Karpas-422 (cell line): ENCODE data around the gene SLC5A10. TPM values are rescaled to one million over a fixed set of nuclear protein-coding genes. Genes with fewer than 3 reads are reported as not detected.

Experiments used
- DNase-seq: peaks from one replicate; pipeline ENCODE4 v3.0.0-alpha.2; 2015
- H2AFZ ChIP-seq: fragments of 200-600 bp; sonication (generic); 2 replicates; pipeline ENCODE4 v1.6.1; 2014; ENCODE audit warnings: antibody characterized with exemption, low read length, mixed read lengths
- H3K27ac ChIP-seq: fragments of 200-600 bp; sonication (generic); 2 replicates; pipeline ENCODE4 v1.5.1; 2014; ENCODE audit warnings: mild to moderate bottlenecking, low read length, moderate library complexity
- H3K27me3 ChIP-seq: fragments of 200-600 bp; sonication (generic); 2 replicates; pipeline ENCODE4 v1.6.1; 2014; ENCODE audit warnings: low read length, mixed read lengths
- H3K36me3 ChIP-seq: fragments of 200-600 bp; sonication (generic); 2 replicates; pipeline ENCODE4 v1.6.1; 2014; ENCODE audit warnings: low read length, mixed read lengths; ENCODE audit not compliant: insufficient read depth
- H3K4me1 ChIP-seq: fragments of 200-600 bp; sonication (generic); 2 replicates; pipeline ENCODE4 v1.6.1; 2014; ENCODE audit warnings: mild to moderate bottlenecking, low read length, mixed read lengths
- H3K4me2 ChIP-seq: fragments of 200-600 bp; sonication (generic); 2 replicates; pipeline ENCODE4 v1.6.1; 2014; ENCODE audit warnings: low read length, low read depth, mild to moderate bottlenecking; ENCODE audit not compliant: poor library complexity, severe bottlenecking
- H3K4me3 ChIP-seq: fragments of 200-600 bp; sonication (generic); 2 replicates; pipeline ENCODE4 v1.5.1; 2014; ENCODE audit warnings: mild to moderate bottlenecking, antibody characterized with exemption, low read length, mixed read lengths
- H3K79me2 ChIP-seq: fragments of 200-600 bp; sonication (generic); 2 replicates; pipeline ENCODE4 v1.6.1; 2014; ENCODE audit warnings: mild to moderate bottlenecking, low read length, mixed read lengths
- H3K9ac ChIP-seq: fragments of 200-600 bp; sonication (generic); 2 replicates; pipeline ENCODE4 v1.6.0; 2014; ENCODE audit warnings: low read length
- H3K9me2 ChIP-seq: fragments of 200-600 bp; sonication (generic), shearing (Covaris generic); replicated peaks from 2 replicates; pipeline ENCODE4 v1.6.0; 2014; ENCODE audit warnings: mild to moderate bottlenecking, low read length, moderate library complexity; ENCODE audit not compliant: insufficient read depth
- H3K9me3 ChIP-seq: fragments of 300-700, 200-600 bp; sonication (generic); 2 replicates; pipeline ENCODE4 v1.6.1; 2014; ENCODE audit warnings: low read length, mixed read lengths
- H4K20me1 ChIP-seq: fragments of 200-600 bp; sonication (generic); 2 replicates; pipeline ENCODE4 v1.6.1; 2014; ENCODE audit warnings: mild to moderate bottlenecking, antibody characterized with exemption, low read length, low read depth; ENCODE audit not compliant: insufficient read depth
- total RNA-seq: library from RNA; depleted of rRNA; stranded (reverse); fragments of >200 nt; shearing (Covaris generic); gene quantifications from 2 replicates; pipeline ENCODE4 v1.2.3, GENCODE V29; 2014; ENCODE audit warnings: low replicate concordance

The SLC5A10 gene
- total RNA-seq, 1 experiment from 2014 or later, result not detected

DNA sequence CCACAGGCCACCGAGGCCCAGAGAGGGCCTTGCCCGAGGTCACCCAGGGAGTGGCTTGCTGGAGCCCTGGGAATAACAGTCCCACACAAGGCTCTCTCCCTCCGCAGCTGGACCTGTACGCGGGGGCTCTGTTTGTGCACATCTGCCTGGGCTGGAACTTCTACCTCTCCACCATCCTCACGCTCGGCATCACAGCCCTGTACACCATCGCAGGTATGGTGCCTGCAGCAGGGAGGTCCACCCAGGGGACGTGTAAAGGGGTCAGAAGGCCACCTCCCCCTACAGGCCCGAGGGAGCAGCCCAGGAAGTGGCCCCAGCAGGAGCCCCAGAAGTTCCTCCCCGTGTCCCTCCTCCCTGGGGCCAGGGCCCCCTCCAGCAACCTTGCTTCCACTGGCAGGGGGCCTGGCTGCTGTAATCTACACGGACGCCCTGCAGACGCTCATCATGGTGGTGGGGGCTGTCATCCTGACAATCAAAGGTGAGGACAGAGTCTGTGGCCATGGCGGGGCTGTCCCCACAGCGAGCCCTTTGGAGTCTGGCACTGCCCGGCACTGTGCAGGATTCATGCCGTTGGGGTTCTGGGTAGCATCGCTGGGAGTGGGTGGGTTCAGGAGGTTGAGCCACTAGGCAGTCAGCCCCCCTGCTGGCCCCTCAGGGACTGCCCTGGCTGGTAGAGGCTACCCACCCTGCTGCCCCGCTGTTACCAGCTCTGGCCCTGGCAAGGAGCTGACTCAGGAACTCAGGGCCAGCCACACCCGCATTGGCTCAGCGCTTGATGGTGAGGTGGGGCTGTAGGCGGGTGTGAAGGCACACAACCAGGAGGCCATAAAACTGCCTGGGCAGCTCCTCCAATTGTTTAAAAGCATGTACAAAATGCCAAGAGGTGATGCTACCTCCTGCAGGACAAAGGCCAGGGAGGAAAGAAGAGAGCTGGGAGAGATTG lies 17.3 kb downstream of the SLC5A10 start:
- H3K79me2 ChIP-seq, result no peaks in the 10 kb centered on the region
- no peaks in the 10 kb centered on the region for H3K9me3 ChIP-seq
- no peaks in the 10 kb centered on the region for H3K4me1 ChIP-seq
- no peak overlapping the region for H3K9ac ChIP-seq
- no peak overlapping the region for H2AFZ ChIP-seq
- no peak overlapping the region for H3K4me3 ChIP-seq
- H3K9me2 ChIP-seq, result no peaks in the 10 kb centered on the region
- DNase-seq, result no peak
- H4K20me1 ChIP-seq, result no peaks in the 10 kb centered on the region
- no peak overlapping the region for H3K4me2 ChIP-seq
- no peaks in the 10 kb centered on the region for H3K36me3 ChIP-seq
- H3K27me3 ChIP-seq, result no peaks in the 10 kb centered on the region
- H3K27ac ChIP-seq, result no peak overlapping the region

DNA sequence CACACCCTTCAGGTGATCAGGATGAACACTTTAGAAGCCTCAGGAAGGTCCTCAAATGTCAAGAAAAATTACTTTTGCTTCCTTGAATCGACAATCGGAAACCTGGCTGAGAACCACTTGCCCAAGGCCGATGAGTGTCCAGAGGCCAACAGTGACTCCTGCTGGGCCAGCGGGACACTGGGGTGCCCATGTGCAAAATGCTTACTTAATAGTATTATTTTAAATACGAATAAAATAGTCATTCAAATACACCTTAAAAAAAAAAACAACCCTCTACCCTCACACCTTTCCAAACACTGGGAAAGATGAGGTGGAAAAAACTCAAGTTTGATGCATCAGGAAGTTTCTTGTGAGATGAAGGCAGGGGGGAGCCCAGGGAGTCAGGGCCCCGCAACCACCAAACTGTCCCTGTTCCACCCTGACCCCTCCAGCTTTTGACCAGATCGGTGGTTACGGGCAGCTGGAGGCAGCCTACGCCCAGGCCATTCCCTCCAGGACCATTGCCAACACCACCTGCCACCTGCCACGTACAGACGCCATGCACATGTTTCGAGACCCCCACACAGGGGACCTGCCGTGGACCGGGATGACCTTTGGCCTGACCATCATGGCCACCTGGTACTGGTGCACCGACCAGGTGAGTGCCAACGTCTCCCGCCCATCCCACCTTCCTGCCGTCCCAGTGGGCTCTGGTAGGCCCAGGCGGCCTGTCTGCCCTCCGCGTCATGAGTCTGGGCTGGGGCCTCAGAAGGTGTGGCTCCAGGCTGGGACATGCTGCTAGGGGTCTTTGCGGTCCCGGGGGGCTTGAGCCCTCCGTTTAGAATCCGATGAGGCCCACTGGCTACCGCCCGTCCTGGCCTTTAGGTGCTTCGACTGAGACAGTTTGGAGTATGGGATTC lies 18.9 kb downstream of the SLC5A10 start:
- Histone ChIP-seq H3K27ac (no peak overlapping the region), H3K9me3 (no peaks in the 10 kb centered on the region), H4K20me1 (no peaks in the 10 kb centered on the region), H2AFZ (no peak overlapping the region), H3K4me3 (no peak overlapping the region), H3K36me3 (no peaks in the 10 kb centered on the region), H3K9ac (no peak overlapping the region), H3K27me3 (no peaks in the 10 kb centered on the region), H3K9me2 (no peaks in the 10 kb centered on the region), H3K4me2 (no peak overlapping the region), H3K4me1 (no peaks in the 10 kb centered on the region), H3K79me2 (no peaks in the 10 kb centered on the region)
- no peak for DNase-seq

DNA sequence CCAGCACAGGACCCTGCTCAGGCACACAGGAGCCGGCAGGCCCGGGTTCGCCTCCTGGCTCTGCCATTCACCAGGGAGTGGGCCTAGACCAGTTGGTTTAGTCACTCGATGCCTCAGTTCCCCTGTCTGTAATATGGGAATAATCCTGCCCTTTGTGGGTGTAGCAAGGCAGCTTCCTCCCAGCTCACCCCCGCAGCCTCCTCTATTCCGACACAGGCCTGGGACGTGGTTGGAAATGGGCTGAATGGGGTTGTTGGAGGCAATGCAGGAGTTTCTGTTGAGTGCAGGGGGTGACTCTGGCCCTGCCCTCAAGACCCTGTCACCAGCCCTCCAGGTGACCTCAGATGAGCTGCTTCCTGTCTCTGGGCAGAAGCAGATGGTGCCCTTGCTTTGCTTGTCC lies 19.8 kb downstream of the SLC5A10 start:
- Histone ChIP-seq H3K27me3 (no peaks in the 10 kb centered on the region), H2AFZ (no peak overlapping the region), H3K4me1 (no peaks in the 10 kb centered on the region), H3K79me2 (no peaks in the 10 kb centered on the region), H4K20me1 (no peaks in the 10 kb centered on the region), H3K36me3 (no peaks in the 10 kb centered on the region), H3K9me3 (no peaks in the 10 kb centered on the region), H3K4me2 (no peak overlapping the region), H3K9ac (no peak overlapping the region), H3K27ac (no peak overlapping the region), H3K9me2 (no peaks in the 10 kb centered on the region), H3K4me3 (no peak overlapping the region)
- DNase-seq, result no peak

DNA sequence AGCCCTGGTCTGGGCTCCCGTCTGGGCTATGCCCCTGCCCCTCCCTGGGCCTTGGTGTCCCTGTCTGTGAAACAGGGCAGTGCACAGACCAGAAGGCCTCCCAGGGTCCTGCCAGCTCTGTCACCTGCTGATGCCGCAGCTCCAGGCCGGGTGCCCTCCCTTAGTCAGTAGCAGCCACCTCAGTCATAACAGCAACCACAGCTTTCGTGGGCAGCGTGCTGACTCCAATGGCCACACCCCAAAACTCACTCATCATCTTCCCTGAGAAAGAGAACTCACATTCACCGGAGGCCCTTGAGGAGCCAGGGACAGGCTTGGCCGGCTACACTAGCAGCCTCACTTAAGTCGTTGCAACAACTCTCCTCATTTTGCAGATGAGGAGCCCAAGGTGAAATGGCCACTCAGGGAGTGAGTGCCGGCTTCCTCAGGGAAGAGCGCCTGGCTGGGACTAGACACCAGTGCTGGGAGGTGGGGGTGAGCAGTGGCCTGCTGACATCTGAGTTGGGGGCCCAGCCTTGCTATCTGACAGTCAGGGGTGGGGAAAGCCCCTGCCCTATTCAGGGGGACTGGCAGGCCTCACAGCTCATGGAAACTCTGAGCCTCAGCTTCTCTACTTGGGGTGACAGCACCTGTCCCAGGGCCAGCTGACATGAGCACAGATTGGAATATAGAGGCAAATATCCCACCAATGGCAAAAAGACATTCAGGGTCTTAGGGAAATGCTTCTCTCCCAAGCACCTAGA lies 22.6 kb downstream of the SLC5A10 start:
- no peak for DNase-seq
- Histone ChIP-seq H3K79me2 (no peaks in the 10 kb centered on the region), H2AFZ (no peak overlapping the region), H3K4me3 (no peak overlapping the region), H3K27ac (no peak overlapping the region), H3K9ac (no peak overlapping the region), H3K4me1 (no peaks in the 10 kb centered on the region), H4K20me1 (no peaks in the 10 kb centered on the region), H3K9me2 (no peaks in the 10 kb centered on the region), H3K9me3 (no peaks in the 10 kb centered on the region), H3K36me3 (no peaks in the 10 kb centered on the region), H3K27me3 (no peaks in the 10 kb centered on the region), H3K4me2 (no peak overlapping the region)

DNA sequence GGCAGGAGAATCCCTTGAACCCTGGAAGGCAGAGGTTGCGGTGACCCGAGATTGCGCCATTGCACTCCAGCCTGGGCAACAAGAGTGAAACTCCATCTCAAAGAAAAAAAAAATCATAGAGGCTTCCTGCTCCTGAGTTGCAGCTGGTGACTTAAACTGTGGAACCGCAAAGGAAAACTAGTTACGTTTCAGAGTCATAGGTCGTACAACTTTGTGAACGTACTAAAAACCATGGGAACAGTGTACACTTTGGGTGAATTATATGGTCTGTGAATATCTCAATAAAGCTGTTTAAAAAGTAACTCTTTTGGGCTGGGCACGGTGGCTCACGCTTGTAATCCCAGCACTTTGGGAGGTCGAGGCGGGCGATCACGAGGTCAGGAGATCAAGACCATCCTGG lies 23.6 kb downstream of the SLC5A10 start:
- no peak overlapping the region for H2AFZ ChIP-seq
- no peaks in the 10 kb centered on the region for H3K4me1 ChIP-seq
- H3K27ac ChIP-seq, result no peak overlapping the region
- H3K9me3 ChIP-seq, result no peaks in the 10 kb centered on the region
- DNase-seq, result no peak
- no peaks in the 10 kb centered on the region for H3K36me3 ChIP-seq
- no peaks in the 10 kb centered on the region for H3K79me2 ChIP-seq
- no peaks in the 10 kb centered on the region for H3K27me3 ChIP-seq
- H3K4me3 ChIP-seq, result no peak overlapping the region
- H4K20me1 ChIP-seq, result no peaks in the 10 kb centered on the region
- no peak overlapping the region for H3K9ac ChIP-seq
- H3K4me2 ChIP-seq, result no peak overlapping the region
- H3K9me2 ChIP-seq, result no peaks in the 10 kb centered on the region

DNA sequence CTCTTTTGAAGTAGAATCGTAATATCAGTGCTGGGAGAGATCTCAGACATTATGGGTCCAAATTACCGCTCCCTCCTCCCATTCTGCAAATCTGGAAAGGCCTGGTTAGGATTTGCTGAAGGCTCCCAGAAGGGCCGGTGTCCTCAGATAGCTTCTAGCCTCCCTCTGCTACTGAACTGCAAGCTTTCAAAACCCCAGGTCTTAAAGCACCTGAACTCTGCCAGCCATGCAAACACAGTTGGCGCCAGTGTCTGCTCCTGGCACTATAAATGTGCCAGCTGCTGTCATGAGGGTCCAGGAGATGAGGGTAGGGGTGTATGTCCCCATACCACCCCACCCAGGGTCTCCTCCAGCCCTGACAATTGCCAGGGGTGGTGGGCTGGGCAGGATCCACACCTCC lies 24.2 kb downstream of the SLC5A10 start:
- Histone ChIP-seq H3K9me2 (no peaks in the 10 kb centered on the region), H3K36me3 (no peaks in the 10 kb centered on the region), H3K4me1 (no peaks in the 10 kb centered on the region), H3K79me2 (no peaks in the 10 kb centered on the region), H2AFZ (no peak overlapping the region), H4K20me1 (no peaks in the 10 kb centered on the region), H3K4me3 (no peak overlapping the region), H3K9ac (no peak overlapping the region), H3K4me2 (no peak overlapping the region), H3K27me3 (no peaks in the 10 kb centered on the region), H3K27ac (no peak overlapping the region), H3K9me3 (no peaks in the 10 kb centered on the region)
- DNase-seq, result no peak

DNA sequence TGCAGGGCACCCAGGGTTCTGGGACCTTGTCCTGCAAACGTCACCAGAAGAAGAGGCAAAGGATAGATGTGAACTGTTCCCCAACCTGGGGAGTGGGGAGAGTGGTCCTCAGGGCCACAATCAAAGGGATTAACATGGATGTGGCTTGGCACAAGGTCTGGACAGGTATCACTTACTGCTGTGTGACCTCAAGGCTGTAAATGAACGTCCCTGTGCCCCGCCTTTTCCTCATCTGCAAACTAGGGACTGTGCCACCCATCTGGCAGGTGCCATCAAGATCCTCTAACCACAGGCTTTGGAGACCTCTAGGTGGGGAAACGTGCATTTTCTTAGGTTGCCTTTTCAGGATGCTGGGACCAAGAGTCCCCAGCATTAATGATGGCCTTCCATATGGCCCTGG lies 25.1 kb downstream of the SLC5A10 start:
- Histone ChIP-seq H2AFZ (no peak overlapping the region), H3K4me1 (no peaks in the 10 kb centered on the region), H3K27me3 (no peaks in the 10 kb centered on the region), H4K20me1 (no peaks in the 10 kb centered on the region), H3K4me3 (no peak overlapping the region), H3K9me2 (no peaks in the 10 kb centered on the region), H3K4me2 (no peak overlapping the region), H3K9me3 (no peaks in the 10 kb centered on the region), H3K9ac (no peak overlapping the region), H3K27ac (no peak overlapping the region), H3K36me3 (no peaks in the 10 kb centered on the region), H3K79me2 (no peaks in the 10 kb centered on the region)
- DNase-seq, result no peak

DNA sequence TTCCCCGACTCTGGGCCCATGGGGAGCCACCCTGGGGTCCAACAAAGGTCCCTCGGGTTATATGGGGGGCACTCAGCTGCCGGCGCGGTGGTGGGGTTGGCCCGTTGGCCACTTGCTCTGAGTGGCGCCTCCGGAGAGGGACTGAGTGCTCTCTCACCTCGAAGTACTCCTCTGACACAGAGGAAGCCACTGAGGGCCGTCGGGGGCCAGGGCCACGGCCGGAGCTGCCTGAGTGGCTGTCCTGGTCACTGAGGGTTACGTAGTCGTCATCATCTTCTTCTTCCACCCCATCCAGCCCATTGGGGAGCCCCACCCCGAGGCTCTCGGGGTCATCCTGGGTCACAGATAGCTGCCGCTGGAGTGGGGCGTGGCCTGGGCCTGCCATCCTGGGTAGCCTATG lies 25.7 kb downstream of the SLC5A10 start:
- no peak overlapping the region for H3K27ac ChIP-seq
- no peak overlapping the region for H3K4me2 ChIP-seq
- H2AFZ ChIP-seq, result no peak overlapping the region
- no peak overlapping the region for H3K4me3 ChIP-seq
- H3K4me1 ChIP-seq, result no peaks in the 10 kb centered on the region
- H3K9ac ChIP-seq, result no peak overlapping the region
- no peaks in the 10 kb centered on the region for H3K79me2 ChIP-seq
- DNase-seq, result no peak
- H4K20me1 ChIP-seq, result no peaks in the 10 kb centered on the region
- no peaks in the 10 kb centered on the region for H3K9me2 ChIP-seq
- H3K36me3 ChIP-seq, result no peaks in the 10 kb centered on the region
- no peaks in the 10 kb centered on the region for H3K9me3 ChIP-seq
- no peaks in the 10 kb centered on the region for H3K27me3 ChIP-seq
